ENCODE results near the gene HOXD3.
A peak's percentile ranks its signal among the peaks of the same experiment; 100 is the strongest.

Gene HOXD3

GRCh38 chr2:176135035-176135440, 22.1 kb upstream of the HOXD3 start:
- DNase-seq, result peak in 1 of 2 experiments; percentile 77

DNA sequence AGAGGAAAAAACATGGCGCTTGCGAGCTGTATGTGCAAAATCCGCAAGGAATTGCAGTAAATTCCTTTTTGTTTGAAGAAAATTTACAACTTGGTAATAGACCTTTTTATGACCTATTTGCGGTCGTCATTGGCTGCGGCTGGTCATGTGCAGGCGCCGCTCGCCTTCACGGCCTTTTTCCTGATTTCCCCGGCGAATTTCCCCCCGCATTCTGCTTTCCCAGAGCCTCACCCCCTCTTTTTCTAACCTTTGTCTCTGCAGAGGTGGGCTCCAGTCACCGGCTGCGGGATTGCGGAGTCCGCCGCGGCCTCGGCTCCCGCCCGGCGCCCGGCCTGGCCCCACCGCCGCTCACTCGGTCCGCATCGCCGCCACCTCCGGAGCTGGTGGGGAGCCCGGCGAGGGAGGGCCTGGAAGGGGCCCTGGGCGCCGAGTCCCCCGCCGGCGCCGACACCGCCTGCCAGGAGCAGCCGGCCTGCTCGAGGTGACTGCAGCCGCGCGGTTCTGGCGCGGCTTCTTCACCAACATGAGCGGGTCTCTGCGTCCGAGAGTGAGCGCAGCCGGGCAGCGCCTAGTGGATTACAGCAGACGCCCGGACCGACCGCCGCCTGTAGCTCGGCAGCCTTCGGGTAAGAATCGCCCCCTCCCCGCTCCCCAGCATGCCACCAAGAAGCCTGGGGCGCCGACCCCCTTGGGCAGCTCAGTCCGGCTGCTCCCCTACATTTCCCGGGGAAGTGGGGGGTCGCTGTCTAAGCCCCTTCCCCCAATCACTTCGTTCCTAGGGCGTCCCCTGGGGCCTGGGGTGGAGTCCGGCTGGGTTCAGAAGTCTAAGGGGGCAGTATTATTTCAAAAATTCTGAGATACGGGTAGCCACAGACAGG, 20.5 kb upstream of the HOXD3 start:
- peak; percentile 37 to 51 for DNase-seq

DNA sequence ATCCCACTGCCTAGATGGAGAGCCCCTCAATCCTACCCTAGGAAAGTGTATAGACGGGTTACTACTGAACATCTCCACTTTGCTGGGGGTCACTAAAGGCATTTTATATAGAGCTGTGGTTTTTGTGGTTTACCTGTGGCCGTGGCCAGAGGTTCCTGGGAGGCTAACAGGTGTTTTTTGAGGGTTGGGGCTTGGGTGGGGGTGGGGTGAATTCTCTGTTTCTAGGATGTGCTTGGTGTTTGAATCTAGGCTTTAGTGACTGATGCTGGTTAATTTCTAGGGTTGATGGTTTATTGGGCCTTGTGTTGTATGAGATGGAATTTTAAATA, 19.9 kb upstream of the HOXD3 start:
- DNase-seq, result no peak

- DNase-seq, result no peak
These were observed 19.2 kb upstream of the HOXD3 start for GRCh38 chr2:176137906-176138305.

- DNase-seq, result peak; percentile 46 to 48
These were observed 18.6 kb upstream of the HOXD3 start for GRCh38 chr2:176138526-176138922.

GRCh38 chr2:176138923-176139660, 18.0 kb upstream of the HOXD3 start:
- no peak for DNase-seq

DNA sequence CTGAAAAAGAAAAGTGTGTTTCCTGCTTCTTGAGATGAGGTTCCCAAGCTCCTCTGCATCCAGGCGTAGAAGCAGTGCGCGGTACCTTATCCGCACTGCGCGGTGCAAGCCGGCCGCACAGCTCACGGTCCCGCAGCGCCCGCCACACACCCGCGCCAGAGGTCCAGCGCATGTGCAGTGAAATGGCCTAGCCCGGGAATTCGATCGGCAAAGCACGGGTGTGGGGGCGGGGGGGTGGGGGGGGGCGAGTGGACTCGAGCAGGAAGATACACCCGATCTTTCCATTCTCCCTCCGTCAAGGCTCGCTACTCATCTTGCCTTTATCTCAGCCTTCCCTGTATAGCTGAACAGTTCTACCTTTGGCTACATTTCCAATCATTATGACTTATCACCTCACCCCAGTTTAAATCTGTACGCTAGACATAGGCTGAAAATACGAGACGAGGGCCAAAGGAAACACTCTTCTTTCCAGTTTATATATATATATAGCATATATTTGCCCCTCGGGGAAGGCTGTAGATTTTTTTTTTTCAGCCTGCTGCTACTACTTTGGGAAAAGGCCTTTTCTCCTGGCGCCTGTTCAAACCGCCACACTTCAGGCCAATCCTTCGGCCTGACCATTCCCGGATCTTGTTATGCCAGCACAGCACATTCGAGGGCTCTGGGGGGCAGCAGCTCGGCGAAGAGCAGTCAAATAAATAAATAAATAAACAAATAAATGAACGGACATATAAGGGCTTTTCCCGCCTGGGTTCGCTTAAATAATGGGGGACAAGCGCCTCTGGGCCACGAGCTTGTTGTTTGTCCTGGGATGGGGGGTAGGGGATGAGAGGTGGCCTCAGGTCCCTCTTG, 17.2 kb upstream of the HOXD3 start:
- peak; percentile 70 to 75 for DNase-seq

- DNase-seq, result peak; percentile 86 to 91
These were observed 16.4 kb upstream of the HOXD3 start for GRCh38 chr2:176140513-176141317.

DNA sequence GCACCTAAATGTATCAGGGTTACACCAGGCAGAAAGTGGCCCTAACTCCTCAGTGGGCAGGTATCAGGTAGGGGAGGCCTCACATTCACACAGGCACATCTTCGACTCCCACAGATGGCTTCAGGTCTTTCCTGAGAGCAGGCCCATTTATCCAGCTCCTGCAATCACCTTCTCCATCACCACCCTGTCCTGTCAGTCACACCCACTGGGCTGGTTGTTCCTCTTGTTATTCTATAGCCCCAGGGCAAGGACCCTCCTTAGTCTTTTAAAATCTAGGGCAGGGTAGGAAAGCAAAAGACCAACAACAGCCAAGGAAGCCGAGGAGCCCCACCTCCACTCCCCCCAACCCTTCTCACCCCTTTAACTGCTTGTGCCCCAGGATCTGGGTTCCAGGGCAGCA, 14.8 kb upstream of the HOXD3 start:
- no peak for DNase-seq

DNA sequence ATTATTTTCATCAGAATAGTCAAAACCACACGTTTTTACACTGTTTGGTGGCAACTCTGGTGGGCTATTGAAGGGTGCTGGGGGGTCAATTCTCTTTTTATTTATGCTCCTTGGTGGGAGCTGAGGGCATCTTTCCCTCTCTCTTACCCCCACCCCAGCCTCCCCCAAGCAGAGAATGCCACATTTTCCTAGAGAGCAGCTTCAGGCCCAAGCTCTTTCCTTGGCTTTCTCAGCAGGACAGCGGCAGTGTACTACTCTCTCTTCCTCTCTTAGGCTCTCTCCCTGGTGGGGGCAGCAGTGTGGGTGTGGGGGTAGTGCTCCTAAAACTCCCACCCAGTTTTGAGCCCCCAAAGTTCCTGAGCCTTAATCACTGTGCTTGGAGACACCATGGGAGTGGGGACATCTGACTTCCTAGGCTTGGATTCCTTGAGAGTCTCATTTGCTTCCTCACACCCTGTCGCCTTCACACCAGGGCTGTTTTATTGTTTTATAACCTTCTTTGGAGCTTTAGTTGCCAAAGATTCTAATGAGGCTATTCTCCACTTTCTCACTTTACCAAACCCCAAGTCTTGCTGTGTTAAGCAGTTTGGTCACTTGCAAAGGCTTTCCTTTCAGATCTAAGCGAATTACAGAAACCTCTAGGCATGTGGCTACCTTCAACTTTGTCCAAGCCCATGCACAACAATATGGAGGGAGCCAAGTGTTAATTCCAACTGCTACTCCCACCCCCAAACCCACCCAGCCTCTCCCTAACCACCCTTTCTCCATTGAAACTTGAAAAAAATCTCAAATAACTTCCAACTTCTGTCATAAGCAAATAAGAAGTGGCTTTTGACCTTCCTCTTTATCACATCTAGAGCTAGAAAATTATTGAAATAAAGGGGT, 11.8 kb upstream of the HOXD3 start:
- no peak for DNase-seq

DNA sequence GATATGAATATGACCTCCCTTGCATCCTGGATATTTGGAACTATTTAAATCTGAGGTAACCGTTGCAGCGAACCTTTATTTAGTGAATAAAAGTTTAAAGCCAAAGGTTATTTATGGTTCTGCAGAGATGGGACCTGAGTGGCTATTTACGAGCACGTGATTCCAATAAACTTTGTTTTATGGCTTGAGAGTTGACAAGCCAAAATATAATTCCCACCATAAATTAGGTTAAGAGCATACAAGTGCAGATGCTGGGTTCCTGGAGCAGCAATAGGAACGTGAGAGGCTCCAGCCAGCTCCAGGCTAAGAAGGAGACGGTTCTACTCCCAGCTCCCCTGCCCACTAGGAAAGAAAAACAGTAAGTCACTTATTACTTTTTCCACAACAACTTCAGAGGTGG, 11.0 kb upstream of the HOXD3 start:
- no peak for DNase-seq

- no peak for DNase-seq
These were observed 10.5 kb upstream of the HOXD3 start for GRCh38 chr2:176146645-176147044.

- no peak for DNase-seq
These were observed 9.8 kb upstream of the HOXD3 start for GRCh38 chr2:176147210-176147799.

DNA sequence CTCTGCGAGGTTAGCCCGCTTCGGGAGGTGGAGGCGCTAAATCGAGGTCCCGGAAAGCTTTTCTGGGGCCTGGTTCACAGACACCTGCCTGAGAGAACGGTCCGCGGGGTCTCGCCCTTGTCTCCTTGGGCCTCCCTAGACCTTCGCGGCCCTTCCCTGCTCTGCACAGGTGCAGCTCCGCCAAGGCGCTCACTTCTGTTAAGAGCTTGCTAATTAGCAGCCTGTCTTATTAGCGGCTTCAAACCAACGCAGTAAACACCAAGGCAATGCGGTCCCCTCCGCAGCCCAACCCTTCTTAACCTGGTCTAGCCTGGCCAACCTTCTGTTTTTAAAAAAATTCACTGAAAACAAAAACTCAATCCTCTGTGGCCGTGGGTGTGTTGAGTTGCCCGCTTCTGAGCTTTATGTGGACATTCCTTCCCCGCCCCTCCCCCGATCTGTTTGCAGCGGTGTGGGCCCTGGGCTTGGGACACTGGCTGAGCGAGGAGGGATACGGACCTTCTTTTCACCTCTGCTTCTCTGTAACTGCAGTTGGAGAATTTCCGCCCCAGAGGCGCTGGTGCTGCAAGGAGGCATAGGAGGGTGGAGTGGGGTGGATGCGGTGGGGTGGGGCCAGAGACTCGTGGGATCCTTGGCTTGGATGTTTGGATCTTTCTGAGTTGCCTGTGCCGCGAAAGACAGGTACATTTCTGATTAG, 9.2 kb upstream of the HOXD3 start:
- DNase-seq, result no peak

DNA sequence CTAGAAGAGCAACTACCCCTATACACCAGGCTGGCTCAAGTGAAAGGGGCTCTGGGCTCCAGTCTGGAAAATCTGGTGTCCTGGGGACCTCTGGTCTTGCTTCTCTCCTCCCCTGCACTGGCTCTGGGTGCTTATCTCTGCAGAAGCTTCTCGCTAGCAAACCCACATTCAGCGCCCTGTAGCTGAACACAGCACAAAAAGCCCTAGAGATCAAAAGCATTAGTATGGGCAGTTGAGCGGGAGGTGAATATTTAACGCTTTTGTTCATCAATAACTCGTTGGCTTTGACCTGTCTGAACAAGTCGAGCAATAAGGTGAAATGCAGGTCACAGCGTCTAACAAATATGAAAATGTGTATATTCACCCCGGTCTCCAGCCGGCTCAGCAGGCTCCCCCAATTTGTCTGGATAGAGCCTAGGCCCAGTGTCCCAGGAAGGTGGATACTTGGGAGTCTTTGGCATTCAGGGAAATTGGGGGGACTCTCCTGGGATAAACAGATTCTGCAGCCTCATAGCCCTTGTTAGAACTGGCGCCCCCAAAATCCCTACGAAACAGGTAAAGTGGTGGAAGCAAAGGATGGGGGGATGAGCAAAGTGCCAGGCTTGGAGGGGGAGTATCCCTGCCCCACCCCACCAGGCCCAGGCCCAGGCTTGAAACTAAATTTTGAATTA, 8.2 kb upstream of the HOXD3 start:
- DNase-seq, result no peak

DNA sequence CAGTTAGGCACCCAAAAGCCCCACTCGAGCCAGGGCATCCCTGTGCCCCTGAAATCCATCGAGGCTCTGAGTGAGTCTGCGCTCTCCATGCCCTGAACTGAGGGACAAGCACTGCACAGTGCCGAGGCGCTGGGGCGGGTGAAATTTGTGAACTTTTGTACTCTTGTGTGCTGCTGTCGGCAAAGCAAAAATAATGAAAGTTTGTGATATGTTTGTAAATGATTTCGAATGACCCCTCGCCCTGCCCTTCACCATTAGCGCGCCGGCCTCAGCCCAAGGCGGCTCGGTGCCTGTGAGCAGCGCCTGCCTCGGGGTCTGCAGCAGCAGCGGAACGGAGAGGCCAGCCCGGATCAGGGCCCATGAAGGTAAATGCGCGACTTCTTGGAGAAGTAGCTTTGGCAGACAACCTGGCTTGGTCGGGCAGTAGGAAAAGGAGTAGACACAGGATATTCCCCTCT, 7.6 kb upstream of the HOXD3 start:
- no peak for DNase-seq

DNA sequence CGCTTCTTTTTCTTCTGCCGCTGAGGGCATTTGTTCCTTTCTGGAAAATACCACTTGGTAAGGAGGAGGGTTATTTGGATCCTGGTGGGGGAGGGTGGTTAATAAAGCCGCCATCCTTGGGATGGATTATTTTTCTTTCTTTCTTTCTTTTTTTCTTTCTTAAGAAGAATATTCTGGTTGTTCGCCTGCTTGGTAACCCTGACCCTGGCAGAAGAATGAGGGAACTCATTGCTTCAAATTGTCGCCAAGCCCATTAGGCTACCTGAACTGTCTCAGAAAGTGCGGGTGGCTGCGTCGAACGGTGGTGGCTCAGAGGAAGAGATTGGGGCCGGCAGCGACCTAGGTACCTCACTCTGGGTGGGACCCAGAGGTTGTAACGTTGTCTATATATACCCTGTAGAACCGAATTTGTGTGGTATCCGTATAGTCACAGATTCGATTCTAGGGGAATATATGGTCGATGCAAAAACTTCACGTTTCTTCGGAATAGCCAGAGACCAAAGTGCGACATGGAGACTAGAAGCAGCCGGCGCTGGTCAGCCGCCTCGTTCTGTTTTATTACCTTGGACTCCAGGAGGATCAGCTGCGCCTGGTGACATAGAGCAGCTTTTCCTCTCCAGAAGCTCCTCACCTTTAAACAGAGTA, 7.0 kb upstream of the HOXD3 start:
- DNase-seq, result no peak

DNA sequence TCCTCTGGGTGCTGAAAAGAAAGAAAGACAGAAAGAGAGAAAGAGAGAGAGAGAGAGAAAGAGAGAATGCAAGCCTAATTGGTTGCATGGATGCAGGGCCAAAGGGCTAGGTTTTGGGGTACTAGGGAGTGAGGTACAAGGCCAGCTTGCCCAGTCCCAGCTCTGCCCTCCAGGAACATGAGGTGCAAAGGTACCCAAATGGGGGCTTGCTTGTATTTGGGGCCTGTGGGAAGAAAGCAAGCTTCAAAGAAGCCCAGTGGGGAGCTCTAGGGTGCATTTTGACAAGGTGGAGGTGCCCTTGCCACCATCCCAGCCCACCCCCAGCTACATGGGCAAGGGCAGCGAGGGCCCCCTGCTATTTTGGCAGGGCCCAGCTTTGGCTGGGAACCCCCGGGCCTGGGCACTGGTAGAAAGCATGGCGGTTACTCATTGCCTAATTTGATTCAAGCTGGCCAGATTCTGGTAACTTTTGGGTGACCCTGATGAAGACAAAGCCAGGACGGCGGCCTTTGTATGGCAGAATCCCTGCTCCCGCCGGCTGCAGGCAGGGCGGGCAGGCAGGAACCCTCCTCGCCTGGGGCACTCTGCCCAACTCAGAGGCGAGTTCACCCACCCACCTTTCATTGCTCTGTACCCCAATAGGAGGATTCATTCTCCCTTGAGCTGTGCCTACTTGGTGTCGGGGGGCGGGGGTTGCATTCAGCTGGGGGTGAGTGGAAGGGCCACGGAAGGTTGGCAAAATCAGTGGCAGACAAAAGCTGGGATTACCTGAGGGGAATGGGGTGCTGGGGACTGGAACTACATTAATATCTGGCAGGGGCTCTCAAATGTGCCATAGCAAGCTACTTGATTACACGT, 6.3 kb upstream of the HOXD3 start:
- no peak for DNase-seq
